ENCODE measurements around the gene DGKG.

DGKG gene

DNA sequence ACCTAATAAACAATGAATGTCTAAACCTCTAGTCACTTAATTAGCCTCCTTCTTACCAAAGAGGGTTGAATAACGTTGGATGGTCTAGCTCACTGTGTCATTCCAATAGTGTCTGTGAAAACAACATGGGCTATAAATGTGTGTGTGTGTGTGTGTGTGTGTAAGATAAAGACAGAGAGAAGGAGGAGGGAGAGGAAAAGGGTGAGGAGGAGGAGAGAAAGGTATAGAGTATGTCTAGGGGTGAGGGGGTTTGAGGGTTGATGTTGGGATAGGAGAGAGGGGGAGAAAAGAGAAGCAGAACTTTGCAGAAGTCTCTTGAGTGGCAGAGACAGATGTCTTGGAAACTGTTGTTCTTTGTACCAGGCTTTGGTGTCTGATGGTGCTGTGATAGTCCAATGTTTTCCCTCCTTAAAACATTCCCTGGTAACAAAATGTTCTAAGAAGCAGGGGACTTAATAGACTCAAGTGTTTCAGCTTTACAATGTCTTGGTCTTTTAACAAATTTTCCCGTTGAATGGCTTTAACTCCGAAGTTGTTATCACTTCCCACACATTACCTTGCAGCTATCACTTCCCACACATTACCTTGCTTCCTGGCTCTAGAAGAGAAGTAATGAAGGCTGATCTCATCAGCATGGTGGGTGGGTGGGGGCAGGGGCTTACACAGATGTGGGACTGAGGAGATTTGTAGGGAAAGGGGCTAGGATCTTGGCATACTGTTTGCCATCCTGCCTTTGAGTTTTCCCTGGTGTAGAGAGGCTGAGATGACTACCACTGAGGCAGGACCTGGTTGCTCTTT, 195.3 kb downstream of the DGKG start:
- no peak for DNase-seq

DNA sequence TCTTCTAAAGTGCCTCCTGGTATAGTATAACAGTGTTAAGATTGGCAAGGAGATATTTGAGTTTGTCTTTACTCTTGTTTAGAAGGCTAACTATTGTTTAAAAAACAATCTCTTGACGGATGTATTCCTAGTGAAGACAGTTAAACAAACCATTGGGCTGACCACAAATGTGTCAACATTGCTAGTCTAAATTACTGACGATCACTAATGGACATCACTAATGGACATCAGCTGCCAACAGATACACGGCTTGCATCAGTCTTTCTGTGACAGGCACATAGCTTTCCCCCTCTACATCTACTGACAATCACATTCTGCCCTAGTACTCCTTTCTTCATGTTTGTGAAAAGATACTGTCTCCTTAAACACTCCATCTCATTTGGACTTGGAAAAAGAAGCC, 196.0 kb downstream of the DGKG start:
- DNase-seq, result no peak

DNA sequence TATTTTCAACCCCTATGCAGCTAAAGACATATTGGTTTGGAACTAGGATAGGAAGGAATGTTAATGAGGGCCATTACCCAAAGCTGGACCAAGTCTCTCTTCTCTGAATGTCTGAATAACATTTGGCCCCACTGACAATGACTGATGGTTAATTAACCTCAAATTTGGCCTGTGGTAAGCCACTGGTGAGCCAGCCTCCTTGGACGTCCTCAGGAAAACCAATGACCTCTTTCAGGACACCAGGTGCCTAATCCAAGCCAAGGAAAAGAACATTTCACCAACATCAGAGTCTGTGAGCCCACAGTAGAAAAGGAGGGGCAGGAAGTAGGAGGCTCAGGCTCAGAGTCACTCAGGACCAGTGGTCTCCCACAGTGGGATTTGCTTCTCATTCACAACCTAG, 196.7 kb downstream of the DGKG start:
- no peak for DNase-seq

GRCh38 chr3:186164696-186165095, 197.3 kb downstream of the DGKG start:
- no peak for DNase-seq

DNA sequence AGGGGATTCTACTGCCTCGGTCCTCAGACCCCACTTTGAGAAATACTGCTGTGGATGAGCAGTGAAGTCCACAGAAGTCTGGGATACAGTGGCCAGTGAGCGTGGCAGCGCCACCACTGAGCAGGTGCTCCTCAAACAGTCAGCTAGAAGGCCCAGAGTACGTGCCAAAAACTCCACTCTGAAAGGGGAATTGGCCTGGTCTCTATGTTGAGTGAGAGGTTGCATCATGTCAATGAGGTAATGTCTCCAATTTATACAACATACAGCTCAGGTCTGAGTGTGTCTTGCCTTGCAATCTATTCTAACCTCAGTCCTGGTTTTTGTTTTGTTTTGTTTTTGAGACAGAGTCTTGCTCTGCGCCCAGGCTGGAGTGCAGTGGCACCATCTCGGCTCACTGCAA, 199.8 kb downstream of the DGKG start:
- no peak for DNase-seq

- no peak for DNase-seq
Measured at GRCh38 chr3:186160691-186161243, 201.3 kb downstream of the DGKG start.

GRCh38 chr3:186154641-186155040, 207.4 kb downstream of the DGKG start:
- DNase-seq, result no peak

- DNase-seq, result no peak
Measured at GRCh38 chr3:186152889-186153292, 209.1 kb downstream of the DGKG start.

DNA sequence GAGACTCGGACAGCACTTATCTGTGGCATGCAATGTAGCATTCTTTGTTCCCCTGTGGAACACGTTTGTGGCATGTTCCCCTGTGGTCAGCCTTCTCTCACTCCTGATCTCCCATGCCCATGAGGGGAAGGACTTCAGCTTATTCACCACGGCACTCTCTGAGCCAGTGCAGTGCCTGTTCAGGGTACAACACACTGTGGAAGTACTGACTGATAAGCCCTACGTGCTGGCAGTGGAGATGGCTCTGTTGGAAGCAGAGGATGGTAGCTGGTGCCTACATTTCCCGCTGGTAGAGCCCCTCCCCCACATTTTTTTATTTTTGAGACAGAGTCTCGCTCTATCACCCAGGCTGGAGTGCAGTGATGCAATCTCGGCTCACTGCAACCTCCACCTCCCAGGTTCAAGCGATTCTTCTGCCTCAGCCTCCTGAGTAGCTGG, 209.7 kb downstream of the DGKG start:
- DNase-seq, result no peak

GRCh38 chr3:186151077-186151971, 210.7 kb downstream of the DGKG start:
- DNase-seq, result no peak

GRCh38 chr3:186150041-186150830, 211.8 kb downstream of the DGKG start:
- DNase-seq, result no peak

DNA sequence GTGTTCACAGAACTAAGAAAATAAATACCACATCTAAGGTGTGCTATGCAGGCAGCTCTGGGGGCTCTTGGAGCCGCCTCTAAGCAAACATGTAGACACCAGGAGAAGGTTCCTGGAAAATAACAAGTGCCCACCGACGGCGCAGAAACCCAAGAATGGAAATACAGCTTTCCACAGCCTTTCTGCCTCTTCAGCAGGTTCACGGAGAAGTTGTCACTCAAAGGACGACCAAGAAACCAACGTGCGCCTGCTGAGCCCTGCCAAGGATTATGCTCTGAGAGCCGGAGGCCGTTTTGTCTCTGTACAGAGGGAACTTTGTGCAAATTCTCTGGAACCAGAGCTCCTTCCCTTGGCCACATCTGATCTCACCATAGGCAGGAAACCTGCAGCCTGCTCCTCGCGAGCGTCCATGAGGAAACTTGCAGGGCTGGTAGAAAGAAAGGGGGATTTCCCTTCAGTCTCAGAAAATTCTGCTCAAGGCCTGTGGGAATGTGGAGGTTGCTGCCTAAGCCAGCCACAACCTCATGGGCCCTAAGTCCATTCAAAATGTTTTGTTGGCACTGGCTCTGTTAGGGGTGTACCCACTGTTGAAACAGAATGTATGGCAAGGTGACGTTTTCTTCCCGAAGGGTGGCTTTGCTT, 212.6 kb downstream of the DGKG start:
- DNase-seq, result no peak

DNA sequence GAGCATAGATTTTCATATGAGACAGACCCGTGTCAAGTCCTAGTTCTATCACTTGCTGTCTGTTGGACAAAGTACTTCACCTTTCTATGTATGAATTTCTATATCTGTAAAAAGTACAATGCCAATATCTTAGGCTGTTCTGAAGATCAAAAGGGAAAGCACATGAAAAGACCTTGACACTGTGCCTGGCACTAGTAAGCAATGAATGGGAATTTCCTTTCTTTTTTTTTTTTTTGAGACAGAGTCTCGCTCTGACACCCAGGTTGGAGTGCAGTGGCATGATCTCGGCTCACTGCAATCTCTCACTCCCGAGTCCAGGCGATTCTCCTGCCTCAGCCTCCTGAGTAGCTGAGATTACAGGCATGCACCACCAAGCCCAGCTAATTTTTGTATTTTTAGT, 217.8 kb downstream of the DGKG start:
- no peak for DNase-seq

- DNase-seq, result no peak
Measured at GRCh38 chr3:186143250-186143649, 218.8 kb downstream of the DGKG start.

- DNase-seq, result no peak
Measured at GRCh38 chr3:186142393-186142932, 219.6 kb downstream of the DGKG start.

DNA sequence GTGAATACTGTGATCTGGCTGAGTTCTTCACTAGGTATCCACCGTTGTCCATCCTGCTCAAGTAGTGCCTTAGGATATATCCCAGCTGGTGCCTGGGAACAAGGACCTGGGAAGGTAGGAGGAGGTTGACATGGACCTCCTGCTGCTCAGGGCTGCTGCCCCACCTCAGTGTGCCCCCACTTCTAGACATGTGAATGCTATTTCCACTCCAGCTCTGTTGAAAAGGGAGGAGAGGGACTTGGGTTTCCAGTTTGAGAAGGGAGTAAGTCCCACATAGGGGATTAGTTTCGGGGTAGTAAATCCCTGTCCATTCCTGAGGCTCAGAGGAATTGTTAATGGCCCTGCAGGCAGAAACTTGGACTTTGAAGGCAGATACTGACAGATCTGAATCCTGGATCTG, 220.2 kb downstream of the DGKG start:
- DNase-seq, result no peak

GRCh38 chr3:186138272-186138981, 223.6 kb downstream of the DGKG start:
- DNase-seq, result no peak

- no peak for DNase-seq
Measured at GRCh38 chr3:186137051-186137685, 224.9 kb downstream of the DGKG start.

DNA sequence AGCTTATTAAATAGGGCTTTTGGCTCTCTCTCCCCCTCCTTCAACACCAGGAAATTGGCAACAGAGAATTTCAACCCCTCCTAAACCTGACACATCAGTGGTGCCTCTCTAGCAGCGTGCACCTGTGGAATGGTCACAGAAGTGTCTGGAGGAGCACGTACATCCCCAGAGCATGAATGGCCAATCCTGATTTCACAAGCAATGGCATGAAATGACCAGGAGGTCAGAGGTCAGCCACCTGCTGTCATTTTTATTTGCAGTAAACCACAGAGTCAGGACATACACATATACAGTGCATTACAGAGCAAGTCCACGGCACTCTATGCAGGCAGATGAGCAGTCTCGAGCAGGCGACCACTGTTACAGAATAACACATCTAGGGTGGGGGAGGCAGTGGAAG, 228.1 kb downstream of the DGKG start:
- DNase-seq, result no peak

DNA sequence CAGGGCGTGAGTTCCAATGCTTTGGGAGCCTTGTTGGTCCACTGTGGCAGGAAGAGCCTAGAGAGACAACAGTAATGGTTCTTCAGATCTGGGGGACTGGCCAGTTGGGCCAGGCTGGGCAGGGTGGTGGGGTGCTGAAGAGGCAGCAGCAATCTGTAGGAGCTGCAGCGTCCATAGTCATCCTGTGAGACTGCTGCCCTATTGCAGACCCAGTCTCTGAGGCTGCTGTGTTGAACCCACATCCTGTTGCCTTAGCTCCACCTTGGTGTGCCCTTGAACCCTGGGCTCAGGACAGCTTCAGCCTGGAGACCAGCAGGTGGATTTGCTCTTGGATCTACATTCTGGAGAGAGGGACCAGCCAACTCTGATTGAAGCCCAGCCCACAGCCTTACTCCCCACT, 229.5 kb downstream of the DGKG start:
- DNase-seq, result no peak

DNA sequence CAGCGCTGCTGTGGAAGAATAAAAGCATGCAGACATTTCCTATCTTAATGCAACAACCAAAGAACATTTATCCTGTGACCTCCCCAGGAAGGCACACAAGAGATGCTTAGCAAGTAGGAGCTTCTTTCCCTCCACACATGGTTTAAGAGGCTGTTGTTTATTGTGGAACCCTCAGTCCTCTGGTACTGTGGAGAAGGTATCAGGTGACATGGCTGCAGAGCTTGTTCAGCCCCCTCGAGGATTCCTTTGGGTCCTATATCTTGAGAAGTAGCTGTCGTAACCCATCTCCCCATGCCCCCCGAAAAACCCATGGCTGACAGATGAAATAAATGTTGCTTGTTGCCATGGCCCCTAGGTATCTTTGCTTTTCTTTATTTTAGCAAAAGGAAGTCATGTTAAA, 232.8 kb downstream of the DGKG start:
- DNase-seq, result no peak
